ENCODE results near the gene OPCML.

- TF ChIP-seq CTCF (IDR thresholded peaks at IDR 0.05) (no peak), POLR2AphosphoS5 (IDR thresholded peaks at IDR 0.05; ENCODE audit: insufficient read depth in 1 of 2, low read depth in 1 of 2) (no peak), POLR2A (IDR thresholded peaks at IDR 0.05) (no peak)
Measured at GRCh38 chr11:133581091-133581490, 48.8 kb upstream of the OPCML start.

Data from vagina (tissue), 2 donors.